GM18508 (cell line): ENCODE data around the gene TSSK2.
"Not testable (repeated sequence)": the region's sequence is repeated elsewhere in the genome, so short reads cannot be mapped to it uniquely, and the experiment has no call there.

Experiments
- ATAC-seq: cut with Tn5 transposase; IDR thresholded peaks from one replicate; pipeline ENCODE4 v1.9.1; 2021; ENCODE audit warnings: moderate number of reproducible peaks; ENCODE audit not compliant: insufficient read depth, unreplicated experiment

TSSK2 gene

GRCh38 chr22:19138217-19139000 is 7.3 kb downstream of the TSSK2 start:
- no peak for ATAC-seq

- ATAC-seq = no peak
Observed at GRCh38 chr22:19139001-19139356, 7.9 kb downstream of the TSSK2 start.

DNA sequence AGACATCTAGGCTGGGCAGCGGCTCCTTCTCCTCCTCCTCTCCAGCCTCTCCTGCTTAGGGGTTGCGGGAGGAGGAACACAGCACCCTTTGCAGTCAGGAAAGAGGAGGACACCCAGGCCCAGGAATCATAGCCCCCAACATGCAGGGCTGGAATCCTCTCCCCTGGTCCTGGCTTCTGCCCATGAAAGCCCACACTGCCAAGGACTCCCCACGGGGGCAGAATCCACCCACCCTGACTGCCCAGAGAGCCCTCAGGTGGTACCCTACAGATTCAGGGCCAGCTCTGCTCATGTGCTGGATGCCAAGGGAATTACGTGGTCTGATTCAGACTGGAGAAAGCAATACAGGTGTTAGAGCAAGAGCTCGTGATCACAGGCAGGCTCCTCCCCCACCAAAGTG is 8.9 kb downstream of the TSSK2 start:
- ATAC-seq = no peak

DNA sequence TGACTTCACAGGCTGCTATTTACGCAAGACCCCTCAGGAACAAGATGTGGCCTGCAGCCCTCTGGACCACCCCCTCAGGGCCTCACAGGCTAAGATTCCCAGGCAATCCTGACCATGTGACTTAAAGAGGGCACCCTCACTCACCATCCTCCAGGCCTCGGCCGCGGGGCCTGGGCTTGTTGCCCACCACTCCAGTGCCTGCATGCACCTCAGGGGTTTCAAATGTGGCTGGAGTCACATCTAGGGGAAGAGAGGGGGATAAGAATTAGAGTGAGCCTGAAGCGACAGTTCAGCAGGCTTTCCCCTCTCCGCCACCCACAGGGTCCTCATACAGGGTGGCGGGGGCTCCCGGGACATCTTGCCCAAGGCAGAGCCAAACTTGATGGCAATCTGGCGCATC is 11.3 kb downstream of the TSSK2 start:
- ATAC-seq = no peak

DNA sequence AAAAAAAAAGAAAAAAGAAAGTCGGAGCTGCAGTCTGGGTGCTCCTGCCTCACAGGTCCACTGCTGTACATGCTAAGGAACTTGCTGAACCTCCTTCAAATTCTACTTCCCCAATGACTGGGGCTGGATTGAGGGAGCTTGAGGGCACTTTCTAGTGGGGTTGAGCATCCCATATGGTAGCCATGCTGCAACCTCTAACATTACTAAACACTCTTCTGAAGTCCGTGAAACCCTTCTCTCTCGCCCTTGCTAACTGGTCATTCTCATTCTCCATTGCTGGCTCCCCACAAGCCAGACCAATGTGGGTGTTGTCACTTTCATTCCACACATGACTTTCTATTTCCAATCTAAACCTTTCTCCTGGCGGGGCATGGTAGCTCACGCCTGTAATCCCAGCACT is 12.1 kb downstream of the TSSK2 start:
- no peak for ATAC-seq

GRCh38 chr22:19143967-19144400 is 12.9 kb downstream of the TSSK2 start:
- ATAC-seq = no peak

GRCh38 chr22:19146215-19146968 is 15.3 kb downstream of the TSSK2 start:
- no peak for ATAC-seq

- ATAC-seq = no peak
Observed at GRCh38 chr22:19147195-19147780, 16.2 kb downstream of the TSSK2 start.

- no peak for ATAC-seq
Observed at GRCh38 chr22:19148417-19149046, 17.4 kb downstream of the TSSK2 start.

GRCh38 chr22:19149047-19149883 is 18.2 kb downstream of the TSSK2 start:
- ATAC-seq = no peak

- no peak for ATAC-seq
Observed at GRCh38 chr22:19149991-19150390, 18.9 kb downstream of the TSSK2 start, which contains the start of gene GSC2. TSS of gene GSC2 (minus strand) at chr22:19150292. CDS start at chr22:19150283, 9 bp downstream.

DNA sequence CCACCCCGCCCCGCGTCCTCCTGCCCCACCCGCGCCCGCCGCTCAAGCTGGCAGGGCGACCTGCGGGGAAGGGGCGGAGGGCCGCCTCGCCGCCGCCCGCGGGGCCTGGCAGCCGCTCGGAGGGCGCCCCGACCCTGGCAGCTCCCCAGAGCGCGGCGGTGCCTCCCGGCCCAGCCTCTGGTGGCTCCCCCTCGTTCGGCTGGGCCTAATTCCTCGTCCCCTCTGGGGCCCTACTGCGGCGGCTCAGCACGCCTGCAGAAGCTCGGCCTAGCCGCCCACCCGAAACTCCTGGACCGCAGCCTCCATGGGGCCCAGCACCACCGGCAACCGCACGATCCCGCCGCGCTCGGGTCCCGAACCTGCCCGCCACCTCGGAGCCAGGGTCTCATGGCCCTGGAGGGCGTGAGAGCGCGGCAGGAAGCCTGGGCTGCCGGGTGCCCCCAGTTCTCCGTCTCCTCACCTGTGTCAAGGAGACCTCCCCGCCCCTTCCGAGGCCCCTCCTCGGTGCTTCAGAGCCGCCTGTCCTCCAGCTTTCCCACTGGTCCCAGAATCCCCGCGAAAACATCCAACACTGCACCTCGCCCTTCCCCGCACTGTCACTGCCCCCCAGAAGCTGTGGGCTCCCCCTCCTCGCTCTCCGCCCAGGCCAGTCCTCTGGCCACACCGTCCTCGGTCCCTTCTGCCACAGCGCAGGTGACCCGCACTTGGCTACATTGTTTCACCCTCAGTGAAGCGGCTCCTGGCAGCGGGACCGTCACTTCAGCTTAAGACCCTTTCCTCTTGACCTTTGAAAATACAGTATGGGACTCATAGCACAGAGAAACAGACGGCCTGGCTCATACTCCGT is 19.6 kb downstream of the TSSK2 start:
- ATAC-seq = no peak

- no peak for ATAC-seq
Observed at GRCh38 chr22:19151329-19152191, 20.5 kb downstream of the TSSK2 start.

DNA sequence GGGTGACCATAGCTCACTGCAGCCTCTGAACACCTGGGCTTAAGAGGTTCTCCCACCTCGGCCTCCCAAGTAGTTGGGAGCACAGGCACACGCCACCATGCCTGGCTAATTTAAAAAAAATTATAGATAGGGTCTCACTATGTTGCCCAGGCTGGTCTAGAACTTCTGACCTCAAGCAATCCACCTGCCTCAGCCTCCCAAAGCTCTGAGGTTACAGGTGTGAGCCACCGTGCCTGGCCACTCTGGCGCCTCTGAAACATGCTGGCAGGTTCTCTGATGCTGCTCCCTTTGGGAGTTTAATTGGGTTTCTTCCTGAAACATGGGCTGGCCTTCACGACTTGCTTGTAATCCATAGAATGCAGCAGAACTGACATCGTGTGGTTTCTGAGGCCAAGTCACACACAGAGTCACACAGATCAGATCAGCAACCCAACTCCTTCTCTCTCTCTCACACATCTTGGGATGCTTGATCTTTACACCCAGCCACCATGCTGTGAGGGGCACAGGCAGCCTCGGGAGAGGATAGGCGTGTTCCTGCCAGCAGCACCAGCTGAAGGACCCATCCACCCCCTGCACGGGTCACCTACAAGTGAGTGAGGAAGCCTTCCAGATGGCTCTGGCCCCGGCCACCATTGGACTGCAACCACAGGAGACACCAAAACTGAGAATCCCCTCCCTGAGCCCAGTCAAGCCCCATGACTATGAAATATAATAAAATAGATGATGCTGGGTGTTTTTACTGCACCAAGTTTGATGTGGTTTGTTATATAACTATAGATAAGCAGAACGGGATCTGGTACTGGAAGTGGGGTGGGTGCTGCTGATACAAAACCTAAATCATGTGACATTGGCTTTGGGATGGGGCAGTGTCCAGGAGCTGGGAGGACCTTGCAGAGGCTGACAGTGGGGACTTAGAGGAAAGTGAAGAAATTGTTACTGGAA is 22.1 kb downstream of the TSSK2 start:
- no peak for ATAC-seq

DNA sequence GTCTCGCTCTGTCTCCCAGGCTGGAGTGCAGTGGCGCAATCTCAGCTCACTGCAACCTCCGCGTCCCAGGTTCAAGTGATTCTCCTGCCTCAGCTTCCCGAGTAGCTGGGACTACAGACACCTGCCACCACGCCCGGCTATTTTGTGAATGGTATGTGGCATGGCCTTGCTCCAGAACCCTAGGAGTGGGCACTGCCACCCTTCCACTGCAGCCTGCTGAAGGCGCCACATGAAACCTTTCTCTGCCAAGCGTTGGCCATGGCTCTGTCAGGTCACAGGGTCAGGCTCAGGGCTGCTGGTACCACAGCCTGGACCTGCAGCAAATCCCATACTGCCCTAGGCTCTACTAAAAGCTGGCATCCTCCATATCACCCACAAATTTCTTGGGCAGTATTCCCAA is 25.0 kb downstream of the TSSK2 start:
- ATAC-seq = not testable (repeated sequence)

GRCh38 chr22:19158649-19159048 is 27.5 kb downstream of the TSSK2 start:
- ATAC-seq = not testable (repeated sequence)

DNA sequence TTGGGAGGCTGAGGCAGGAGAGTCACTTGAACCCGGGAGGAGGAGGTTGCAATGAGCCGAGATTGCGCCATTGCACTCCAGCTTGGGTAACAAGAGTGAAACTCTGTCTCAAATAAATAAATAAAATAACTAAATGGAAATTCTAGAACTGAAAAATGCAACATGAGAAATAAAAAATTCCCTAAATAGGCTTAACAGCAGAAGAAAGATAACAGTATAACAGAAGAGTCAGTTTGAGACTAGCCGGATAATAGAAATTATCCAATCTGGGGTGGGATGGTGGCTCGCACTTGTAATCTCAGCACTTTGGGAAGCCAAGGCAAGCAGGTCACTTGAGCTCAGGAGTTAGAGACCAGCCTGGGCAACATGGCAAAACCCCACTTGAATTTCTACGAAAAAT is 33.3 kb downstream of the TSSK2 start:
- no peak for ATAC-seq
